Panc1 (cell line): ENCODE data around the gene PGD. TPM values are rescaled to one million over a fixed set of nuclear protein-coding genes. Genes with fewer than 3 reads are reported as not detected.

Experiments
- ATAC-seq: fragments of 200-7000 bp; cut with Tn5 transposase; 2 replicates; pipeline ENCODE4 v1.9.1; 2020; ENCODE audit warnings: mild to moderate bottlenecking, moderate library complexity
- BruUV-seq: library from RNA; stranded (reverse); fragments of 400-500 nt; replicated peaks from 2 replicates; lab custom pipeline; 2021; lab: Mats Ljungman, UMichigan
- CTCF ChIA-PET: fragments of 300-600 bp; sonication (Branson Sonifier 250); formaldehyde crosslinking; loops from one replicate; lab custom pipeline; 2022; ENCODE audit warnings: antibody characterized with exemption; lab: Charles Lee
- POLR2A ChIA-PET: fragments of 300-600 bp; sonication (Branson Sonifier 250); formaldehyde crosslinking; loops from one replicate; lab custom pipeline; 2022; ENCODE audit warnings: antibody characterized with exemption; lab: Charles Lee
- DNase-seq: peaks from one replicate; pipeline ENCODE4 v3.0.0-alpha.2; 2010; ENCODE audit warnings: low read depth, low spot score
- H3K27ac ChIP-seq: 2 replicates; pipeline ENCODE4 v1.5.1; 2011; ENCODE audit warnings: mild to moderate bottlenecking, low read length, inconsistent platforms
- H3K27me3 ChIP-seq: fragments of 200-500 bp; sonication (Bioruptor generic); 2 replicates; pipeline ENCODE4 v1.6.0; 2014; ENCODE audit warnings: low read length, inconsistent platforms; ENCODE audit not compliant: control insufficient read depth, insufficient read depth
- H3K36me3 ChIP-seq: fragments of 200-500 bp; sonication (Bioruptor generic); 2 replicates; pipeline ENCODE4 v1.5.1; 2014; ENCODE audit warnings: inconsistent platforms, mild to moderate bottlenecking, low read length, moderate library complexity; ENCODE audit not compliant: control insufficient read depth, insufficient read depth
- H3K4me1 ChIP-seq: 2 replicates; pipeline ENCODE4 v1.5.1; 2011; ENCODE audit warnings: inconsistent platforms, mild to moderate bottlenecking, low read length, moderate library complexity; ENCODE audit not compliant: control insufficient read depth, insufficient read depth
- H3K4me3 ChIP-seq, 2 experiments: 2 replicates each; pipeline ENCODE4 v1.5.1; 2011 to 2012; ENCODE audit warnings: low read depth in 2 of 2, low read length in 2 of 2, mild to moderate bottlenecking in 2 of 2, inconsistent platforms in 1 of 2, moderate library complexity in 1 of 2
- H3K9me3 ChIP-seq: fragments of 200-500 bp; sonication (Bioruptor generic); 2 replicates; pipeline ENCODE4 v1.5.1; 2014; ENCODE audit warnings: low read depth, mild to moderate bottlenecking, inconsistent platforms, low read length, moderate library complexity; ENCODE audit not compliant: control insufficient read depth, insufficient read depth
- POLR2AphosphoS5 ChIP-seq: IDR thresholded peaks from 2 replicates; pipeline ENCODE4 v1.6.1; 2012; ENCODE audit warnings: mild to moderate bottlenecking, low read depth, low read length, moderate library complexity
- SIN3A ChIP-seq: IDR thresholded peaks from 2 replicates; pipeline ENCODE4 v1.6.1; 2012; ENCODE audit warnings: low read depth, mild to moderate bottlenecking, low read length, moderate library complexity, borderline replicate concordance; ENCODE audit not compliant: insufficient read depth
- TCF7L2 ChIP-seq: IDR thresholded peaks from 2 replicates; pipeline ENCODE4 v1.6.1; 2011; ENCODE audit warnings: mild to moderate bottlenecking, low read depth, low read length, inconsistent platforms
- in situ Hi-C: cut with HindIII; loops from 2 replicates; pipeline ENCODE4 v1.10.0; 2016; ENCODE audit warnings: low sequenced_read_pairs, low pct_unique_long_range_greater_than_20kb
- intact Hi-C: fragments of 100-400 bp; cut with micrococcal nuclease; formaldehyde crosslinking; loops from one replicate; pipeline ENCODE4 v1.10.0; 2022; ENCODE audit not compliant: unreplicated experiment
- total RNA-seq: library from RNA; stranded (reverse); gene quantifications from one replicate; pipeline ENCODE4 v1.2.1, GENCODE V29; 2021; ENCODE audit not compliant: unreplicated experiment
- TF ChIP-seq, protein P1 (sequence below), 2 experiments: IDR thresholded peaks; 2 replicates each; pipeline ENCODE4 v1.6.1; 2011 to 2012; ENCODE audit warnings: low read depth in 2 of 2, control low read depth in 1 of 2, low read length in 1 of 2, mild to moderate bottlenecking in 1 of 2, moderate library complexity in 1 of 2; ENCODE audit not compliant: insufficient read depth in 1 of 2
- TF ChIP-seq, protein P2 (sequence below): fragments of 450-650 bp; IDR thresholded peaks from 2 replicates; pipeline ENCODE4 v1.5.1; 2017; ENCODE audit warnings: mild to moderate bottlenecking

The PGD gene
- total RNA-seq, 1 experiment from 2014 or later: 158 TPM

DNA sequence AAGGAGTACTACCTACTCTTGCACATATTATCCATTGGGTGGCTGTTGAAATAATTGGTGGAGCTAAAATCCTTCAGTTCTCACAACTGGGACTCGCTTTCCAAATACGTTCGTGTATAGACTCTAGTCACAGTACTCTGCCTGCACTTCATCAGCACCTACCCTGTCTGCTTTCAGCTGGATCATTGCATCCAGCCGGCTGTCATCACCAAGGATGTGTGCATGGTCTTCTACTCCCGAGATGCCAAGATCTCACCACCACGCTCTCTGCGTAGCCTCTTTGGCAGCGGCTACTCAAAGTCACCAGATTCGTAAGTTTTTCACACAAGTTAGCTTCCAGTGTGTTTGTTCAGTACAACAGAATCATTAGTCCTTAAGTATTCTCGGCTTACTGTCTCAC, 37.3 kb upstream of the PGD start:
- ATAC-seq (no peak), DNase-seq (no peak)
- Histone ChIP-seq H3K4me1 (no peaks in the 10 kb centered on the region), H3K27ac (no peak overlapping the region), H3K4me3 (no peak overlapping the region), H3K9me3 (no peaks in the 10 kb centered on the region), H3K27me3 (no peaks in the 10 kb centered on the region), H3K36me3 (no peaks in the 10 kb centered on the region)
- TF ChIP-seq, protein P1, sequence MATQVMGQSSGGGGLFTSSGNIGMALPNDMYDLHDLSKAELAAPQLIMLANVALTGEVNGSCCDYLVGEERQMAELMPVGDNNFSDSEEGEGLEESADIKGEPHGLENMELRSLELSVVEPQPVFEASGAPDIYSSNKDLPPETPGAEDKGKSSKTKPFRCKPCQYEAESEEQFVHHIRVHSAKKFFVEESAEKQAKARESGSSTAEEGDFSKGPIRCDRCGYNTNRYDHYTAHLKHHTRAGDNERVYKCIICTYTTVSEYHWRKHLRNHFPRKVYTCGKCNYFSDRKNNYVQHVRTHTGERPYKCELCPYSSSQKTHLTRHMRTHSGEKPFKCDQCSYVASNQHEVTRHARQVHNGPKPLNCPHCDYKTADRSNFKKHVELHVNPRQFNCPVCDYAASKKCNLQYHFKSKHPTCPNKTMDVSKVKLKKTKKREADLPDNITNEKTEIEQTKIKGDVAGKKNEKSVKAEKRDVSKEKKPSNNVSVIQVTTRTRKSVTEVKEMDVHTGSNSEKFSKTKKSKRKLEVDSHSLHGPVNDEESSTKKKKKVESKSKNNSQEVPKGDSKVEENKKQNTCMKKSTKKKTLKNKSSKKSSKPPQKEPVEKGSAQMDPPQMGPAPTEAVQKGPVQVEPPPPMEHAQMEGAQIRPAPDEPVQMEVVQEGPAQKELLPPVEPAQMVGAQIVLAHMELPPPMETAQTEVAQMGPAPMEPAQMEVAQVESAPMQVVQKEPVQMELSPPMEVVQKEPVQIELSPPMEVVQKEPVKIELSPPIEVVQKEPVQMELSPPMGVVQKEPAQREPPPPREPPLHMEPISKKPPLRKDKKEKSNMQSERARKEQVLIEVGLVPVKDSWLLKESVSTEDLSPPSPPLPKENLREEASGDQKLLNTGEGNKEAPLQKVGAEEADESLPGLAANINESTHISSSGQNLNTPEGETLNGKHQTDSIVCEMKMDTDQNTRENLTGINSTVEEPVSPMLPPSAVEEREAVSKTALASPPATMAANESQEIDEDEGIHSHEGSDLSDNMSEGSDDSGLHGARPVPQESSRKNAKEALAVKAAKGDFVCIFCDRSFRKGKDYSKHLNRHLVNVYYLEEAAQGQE (IDR thresholded peaks at IDR 0.05; ENCODE audit: insufficient read depth in 1 of 2, low read depth in 2 of 2, low read length in 1 of 2): no peak
- no peak for TF ChIP-seq TCF7L2
- TF ChIP-seq, protein P2, sequence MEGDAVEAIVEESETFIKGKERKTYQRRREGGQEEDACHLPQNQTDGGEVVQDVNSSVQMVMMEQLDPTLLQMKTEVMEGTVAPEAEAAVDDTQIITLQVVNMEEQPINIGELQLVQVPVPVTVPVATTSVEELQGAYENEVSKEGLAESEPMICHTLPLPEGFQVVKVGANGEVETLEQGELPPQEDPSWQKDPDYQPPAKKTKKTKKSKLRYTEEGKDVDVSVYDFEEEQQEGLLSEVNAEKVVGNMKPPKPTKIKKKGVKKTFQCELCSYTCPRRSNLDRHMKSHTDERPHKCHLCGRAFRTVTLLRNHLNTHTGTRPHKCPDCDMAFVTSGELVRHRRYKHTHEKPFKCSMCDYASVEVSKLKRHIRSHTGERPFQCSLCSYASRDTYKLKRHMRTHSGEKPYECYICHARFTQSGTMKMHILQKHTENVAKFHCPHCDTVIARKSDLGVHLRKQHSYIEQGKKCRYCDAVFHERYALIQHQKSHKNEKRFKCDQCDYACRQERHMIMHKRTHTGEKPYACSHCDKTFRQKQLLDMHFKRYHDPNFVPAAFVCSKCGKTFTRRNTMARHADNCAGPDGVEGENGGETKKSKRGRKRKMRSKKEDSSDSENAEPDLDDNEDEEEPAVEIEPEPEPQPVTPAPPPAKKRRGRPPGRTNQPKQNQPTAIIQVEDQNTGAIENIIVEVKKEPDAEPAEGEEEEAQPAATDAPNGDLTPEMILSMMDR: no peak
- TF ChIP-seq POLR2AphosphoS5: no peak
- TF ChIP-seq SIN3A: no peak
- in situ Hi-C loops: no loop called here
- POLR2A ChIA-PET: no interaction called here
- CTCF ChIA-PET: no interaction called here
- intact Hi-C loops: no loop called here
- BruUV-seq: no TSS peak

DNA sequence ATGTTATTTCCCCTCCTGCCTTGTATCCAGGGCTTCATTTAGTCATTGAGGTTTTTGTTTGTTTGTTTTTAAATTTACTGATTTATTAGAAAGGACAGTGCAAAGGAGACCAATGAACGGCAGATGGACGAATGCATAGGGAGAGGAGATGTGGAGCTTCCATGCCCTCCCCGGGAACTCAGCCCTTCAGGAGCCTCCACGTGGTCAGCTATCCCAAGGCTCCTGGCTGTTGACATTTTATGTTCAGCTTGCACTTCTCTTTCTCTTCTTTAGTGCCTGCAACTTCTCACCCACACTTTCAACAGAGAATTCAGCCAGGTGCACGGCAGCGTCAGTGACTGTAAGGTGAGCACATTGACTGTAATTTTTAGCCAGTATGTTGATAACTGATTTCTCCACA, 30.7 kb upstream of the PGD start:
- Histone ChIP-seq H3K36me3 (no peaks in the 10 kb centered on the region; the same call in 1 of the 2 replicates), H3K9me3 (no peaks in the 10 kb centered on the region), H3K4me3 (no peak overlapping the region), H3K27ac (no peak overlapping the region), H3K27me3 (no peaks in the 10 kb centered on the region), H3K4me1 (no peaks in the 10 kb centered on the region)
- ATAC-seq (no peak), DNase-seq (no peak)
- in situ Hi-C loops: no loop called here
- ChIA-PET CTCF (interaction anchor here (0.6 kb wide), 1 partner anchor 23 kb away, joined by 11 read pairs; no protein-coding TSS in a partner anchor), POLR2A (interaction anchor here (0.5 kb wide), 1 partner anchor 23 kb away, joined by 5 read pairs; no protein-coding TSS in a partner anchor)
- no TSS peak for BruUV-seq
- intact Hi-C loops: no loop called here
- TF ChIP-seq POLR2AphosphoS5 (no peak), SIN3A (no peak), TCF7L2 (no peak)
- TF ChIP-seq, protein P2: no peak
- TF ChIP-seq, protein P1 (IDR thresholded peaks at IDR 0.05; ENCODE audit: insufficient read depth in 1 of 2, low read depth in 2 of 2, low read length in 1 of 2): no peak
